HCT116 (cell line): Measurements from ENCODE around the gene CYBB. TPM values are rescaled to one million over a fixed set of nuclear protein-coding genes. Genes with fewer than 3 reads are reported as not detected.

ENCODE experiments used
- ATAC-seq: fragments of 200-7000 bp; cut with Tn5 transposase; 2 replicates; pipeline ENCODE4 v1.9.1; 2020; ENCODE audit warnings: mild to moderate bottlenecking, moderate library complexity
- BruUV-seq: library from RNA; stranded (reverse); fragments of 400-500 nt; replicated peaks from 2 replicates; lab custom pipeline; 2021; lab: Mats Ljungman, UMichigan
- CTCF ChIA-PET: fragments of 300-600 bp; sonication (Branson Sonifier 250); formaldehyde crosslinking; loops from one replicate; lab custom pipeline; 2021; ENCODE audit warnings: antibody characterized with exemption; lab: Charles Lee
- POLR2A ChIA-PET: fragments of 300-600, 350-600 bp; sonication (Branson Sonifier 250); formaldehyde crosslinking; loops from one replicate; lab custom pipeline; 2021; ENCODE audit warnings: antibody characterized with exemption; lab: Charles Lee
- RAD21 ChIA-PET, 2 experiments: fragments of 300-600 bp; sonication (Branson Sonifier 250); formaldehyde crosslinking; loops; one replicate each; lab custom pipeline; 2023; ENCODE audit warnings: low total read pairs in 2 of 2; ENCODE audit not compliant: uncharacterized antibody in 2 of 2, unreplicated experiment in 2 of 2, low non-redundant PET in 1 of 2; lab: Charles Lee
- DNase-seq: peaks from one replicate; pipeline ENCODE4 v3.0.0-alpha.2; 2010; ENCODE audit warnings: low read depth, low spot score
- H2AFZ ChIP-seq: fragments of 200-600 bp; shearing (Covaris generic), sonication (generic); 2 replicates; pipeline ENCODE4 v1.6.1; 2017; ENCODE audit warnings: low read depth, mixed run types, mixed read lengths, antibody characterized with exemption, low read length; ENCODE audit not compliant: poor library complexity, severe bottlenecking
- H3K27ac ChIP-seq: 2 replicates; pipeline ENCODE4 v1.5.1; 2012; ENCODE audit warnings: low read depth, low read length
- H3K27me3 ChIP-seq: fragments of 200-600 bp; sonication (generic); 2 replicates; pipeline ENCODE4 v1.6.1; 2016; ENCODE audit warnings: mixed run types, low read length, mixed read lengths; ENCODE audit not compliant: insufficient read depth
- H3K36me3 ChIP-seq, 2 experiments: fragments of 200-500 bp in 1 of 2; fragments of 200-600 bp in 1 of 2; sonication (Bioruptor generic) in 1 of 2; sonication (generic) in 1 of 2; 2 replicates each; pipeline versions ENCODE4 v1.5.1 to v1.6.1; 2014 to 2016; ENCODE audit warnings: low read length in 2 of 2, inconsistent platforms in 1 of 2, mixed read lengths in 1 of 2, mixed run types in 1 of 2; ENCODE audit not compliant: insufficient read depth in 2 of 2, control insufficient read depth in 1 of 2
- H3K4me1 ChIP-seq, 2 experiments: fragments of 200-600 bp in 1 of 2; sonication (generic) in 1 of 2; 2 replicates each; pipeline versions ENCODE4 v1.5.1 to v1.6.1; 2012 to 2017; ENCODE audit warnings: low read length in 2 of 2, inconsistent platforms in 1 of 2, mild to moderate bottlenecking in 1 of 2, mixed read lengths in 1 of 2, mixed run types in 1 of 2, moderate library complexity in 1 of 2; ENCODE audit not compliant: insufficient read depth in 2 of 2, control insufficient read depth in 1 of 2
- H3K4me2 ChIP-seq: fragments of 200-600 bp; sonication (generic); 2 replicates; pipeline ENCODE4 v1.6.1; 2017; ENCODE audit warnings: mixed run types, low read length, mixed read lengths
- H3K4me3 ChIP-seq, 2 experiments: fragments of 200-600 bp in 1 of 2; sonication (generic) in 1 of 2; replicated peaks in 1 of 2; 2 replicates each; pipeline ENCODE4 v1.5.1; 2011 to 2016; ENCODE audit warnings: low read length in 2 of 2, control low read depth in 1 of 2, low read depth in 1 of 2, mild to moderate bottlenecking in 1 of 2, mixed read lengths in 1 of 2, mixed run types in 1 of 2
- H3K79me2 ChIP-seq: fragments of 200-600 bp; sonication (generic); 2 replicates; pipeline ENCODE4 v1.6.1; 2017; ENCODE audit warnings: mild to moderate bottlenecking, mixed run types, low read length, moderate library complexity, mixed read lengths; ENCODE audit not compliant: insufficient read depth
- H3K9ac ChIP-seq: fragments of 200-600 bp; sonication (generic); 2 replicates; pipeline ENCODE4 v1.6.1; 2016; ENCODE audit warnings: low read length, mixed read lengths
- H3K9me2 ChIP-seq: fragments of 200-600 bp; sonication (generic), shearing (Covaris generic); 2 replicates; pipeline ENCODE4 v1.6.1; 2017; ENCODE audit warnings: mixed run types, mild to moderate bottlenecking, moderate library complexity; ENCODE audit not compliant: insufficient read depth
- H3K9me3 ChIP-seq, 2 experiments: fragments of 200-500 bp in 1 of 2; fragments of 200-600 bp in 1 of 2; sonication (Bioruptor generic) in 1 of 2; sonication (generic) in 1 of 2; 2 replicates each; pipeline ENCODE4 v1.6.1; 2014 to 2017; ENCODE audit warnings: low read length in 2 of 2, mixed read lengths in 2 of 2, inconsistent platforms in 1 of 2, low read depth in 1 of 2, mild to moderate bottlenecking in 1 of 2, mixed run types in 1 of 2, moderate library complexity in 1 of 2; ENCODE audit not compliant: control insufficient read depth in 1 of 2, insufficient read depth in 1 of 2
- H4K20me1 ChIP-seq: fragments of 200-600 bp; sonication (generic), shearing (Covaris generic); 2 replicates; pipeline ENCODE4 v1.6.1; 2017; ENCODE audit warnings: mixed run types, mild to moderate bottlenecking, moderate library complexity; ENCODE audit not compliant: insufficient read depth
- CBX3 ChIP-seq: IDR thresholded peaks from 2 replicates; pipeline ENCODE4 v1.6.1; 2012; ENCODE audit warnings: low read depth
- CEBPB ChIP-seq: IDR thresholded peaks from 2 replicates; pipeline ENCODE4 v1.6.1; 2012; ENCODE audit warnings: low read depth
- EZH2phosphoT487 ChIP-seq: fragments of 200-600 bp; IDR thresholded peaks from 2 replicates; pipeline ENCODE4 v1.6.1; 2018; ENCODE audit warnings: antibody characterized with exemption, borderline replicate concordance
- FOSL1 ChIP-seq: IDR thresholded peaks from 2 replicates; pipeline ENCODE4 v1.6.1; 2012; ENCODE audit warnings: low read depth
- JUND ChIP-seq: IDR thresholded peaks from 2 replicates; pipeline ENCODE4 v1.6.1; 2012
- MAX ChIP-seq: IDR thresholded peaks from 2 replicates; pipeline ENCODE4 v1.6.1; 2012
- POLR2AphosphoS5 ChIP-seq: IDR thresholded peaks from 2 replicates; pipeline ENCODE4 v1.6.1; 2011; ENCODE audit warnings: mild to moderate bottlenecking, low read depth, low read length, moderate library complexity
- RAD21 ChIP-seq: IDR thresholded peaks from 2 replicates; pipeline ENCODE4 v1.6.1; 2012; ENCODE audit warnings: low read depth, mild to moderate bottlenecking
- SP1 ChIP-seq: IDR thresholded peaks from 2 replicates; pipeline ENCODE4 v1.6.1; 2012; ENCODE audit warnings: low read depth
- SRF ChIP-seq: IDR thresholded peaks from 2 replicates; pipeline ENCODE4 v1.6.1; 2012; ENCODE audit warnings: low read depth
- YY1 ChIP-seq: IDR thresholded peaks from 2 replicates; pipeline ENCODE4 v1.6.1; 2011; ENCODE audit warnings: low read length, low read depth, moderate library complexity, mild to moderate bottlenecking; ENCODE audit not compliant: insufficient replicate concordance; ENCODE audit errors: extremely low read depth
- ZBTB33 ChIP-seq: IDR thresholded peaks from 2 replicates; pipeline ENCODE4 v1.6.1; 2011; ENCODE audit warnings: mild to moderate bottlenecking, low read length, moderate library complexity; ENCODE audit not compliant: insufficient replicate concordance; ENCODE audit errors: extremely low read depth
- ZNF274 ChIP-seq: fragments of 200-500 bp; sonication (Bioruptor generic); IDR thresholded peaks from 2 replicates; pipeline ENCODE4 v1.6.1; 2014; ENCODE audit warnings: mild to moderate bottlenecking, low read depth, low read length, inconsistent platforms
- intact Hi-C: fragments of 100-400 bp; cut with micrococcal nuclease; formaldehyde crosslinking; loops from 2 replicates; pipeline ENCODE4 v1.10.0; 2022
- total RNA-seq: library from RNA; stranded (reverse); gene quantifications from one replicate; pipeline ENCODE4 v1.2.1, GENCODE V29; 2021; ENCODE audit not compliant: unreplicated experiment
- TF ChIP-seq, protein P1 (sequence below), 3 experiments: fragments of 200-600 bp in 1 of 3; sonication (generic) in 1 of 3; IDR thresholded peaks in 2 of 3; conservative IDR thresholded peaks in 1 of 3; 2 replicates each; pipeline ENCODE4 v1.5.1; 2012 to 2017; ENCODE audit warnings: low read depth in 2 of 3, low read length in 2 of 3, antibody characterized with exemption in 1 of 3, borderline replicate concordance in 1 of 3, control low read depth in 1 of 3, mild to moderate bottlenecking in 1 of 3, mixed read lengths in 1 of 3, mixed run types in 1 of 3, moderate library complexity in 1 of 3; ENCODE audit not compliant: insufficient read depth in 1 of 3

Gene CYBB
- total RNA-seq, 1 experiment from 2014 or later = 0.59 TPM

DNA sequence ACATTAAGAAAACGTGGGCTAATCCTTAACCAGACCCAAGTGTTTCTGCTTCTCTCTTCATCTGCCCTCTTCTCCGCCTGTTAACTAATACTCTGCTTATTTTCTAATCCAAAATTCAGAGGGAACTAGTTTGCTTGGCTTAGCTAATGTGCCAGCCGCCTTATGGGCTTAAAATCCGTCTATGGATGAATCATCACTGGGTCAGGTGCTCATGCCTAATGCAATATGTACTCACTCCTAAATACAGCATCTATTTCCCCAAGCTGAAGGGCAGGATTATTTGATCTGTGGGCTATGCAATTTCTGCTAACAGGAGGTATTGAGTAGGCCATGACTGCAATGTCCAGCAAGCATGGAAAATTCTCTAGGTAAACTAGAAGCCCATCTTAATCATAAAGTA is 55.1 kb downstream of the CYBB start:
- ATAC-seq = no peak
- no TSS peak for BruUV-seq
- H3K4me1 ChIP-seq = no peaks in the 10 kb centered on the region
- no peaks in the 10 kb centered on the region for H4K20me1 ChIP-seq
- TF ChIP-seq RAD21 (no peak), ZBTB33 (no peak), SP1 (no peak), FOSL1 (no peak), YY1 (no peak)
- no peaks in the 10 kb centered on the region for H3K27me3 ChIP-seq
- H3K4me3 ChIP-seq = no peak overlapping the region
- H3K27ac ChIP-seq = no peak overlapping the region
- no peaks in the 10 kb centered on the region for H3K9me3 ChIP-seq
- POLR2A ChIA-PET = no interaction called here
- no peak overlapping the region for H3K4me2 ChIP-seq
- H3K79me2 ChIP-seq = no peaks in the 10 kb centered on the region
- no peak overlapping the region for H2AFZ ChIP-seq
- no peak for DNase-seq
- CTCF ChIA-PET = interaction anchor here (1.5 kb wide), 1 partner anchor 10 kb away, joined by 5 read pairs; no protein-coding TSS in a partner anchor
- H3K9ac ChIP-seq = no peak overlapping the region
- no peaks in the 10 kb centered on the region for H3K36me3 ChIP-seq
- no peaks in the 10 kb centered on the region for H3K9me2 ChIP-seq
- intact Hi-C loops = no loop called here
- RAD21 ChIA-PET = no interaction called here

DNA sequence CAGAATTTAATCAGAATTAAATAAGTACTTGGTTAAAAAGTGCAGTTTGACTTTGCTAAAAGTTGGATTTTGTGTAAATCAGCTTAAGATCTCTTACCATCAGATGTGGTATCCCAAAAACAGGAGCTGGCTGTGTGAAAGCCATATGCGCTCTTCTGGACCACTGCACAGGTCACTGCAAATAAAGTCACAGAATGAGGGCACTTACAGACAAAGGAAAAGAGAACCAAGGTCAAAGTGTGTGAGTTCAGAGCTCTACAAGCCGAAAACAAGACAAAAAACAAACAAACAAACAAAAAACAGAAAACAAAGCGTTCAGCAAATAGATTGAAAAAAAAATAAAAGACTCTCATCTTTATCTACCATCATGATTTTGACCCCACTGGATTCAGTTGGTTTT is 61.1 kb downstream of the CYBB start:
- no peaks in the 10 kb centered on the region for H3K79me2 ChIP-seq
- no peaks in the 10 kb centered on the region for H3K9me2 ChIP-seq
- no peaks in the 10 kb centered on the region for H3K36me3 ChIP-seq
- ATAC-seq (no peak), DNase-seq (no peak)
- intact Hi-C loops = no loop called here
- no peaks in the 10 kb centered on the region for H3K9me3 ChIP-seq
- H3K27me3 ChIP-seq = no peaks in the 10 kb centered on the region
- no peak overlapping the region for H3K27ac ChIP-seq
- no TSS peak for BruUV-seq
- no peaks in the 10 kb centered on the region for H3K4me1 ChIP-seq
- RAD21 ChIA-PET = no interaction called here
- H3K4me3 ChIP-seq = no peak overlapping the region
- POLR2A ChIA-PET = no interaction called here
- H3K9ac ChIP-seq = no peak overlapping the region
- H3K4me2 ChIP-seq = no peak overlapping the region
- H2AFZ ChIP-seq = no peak overlapping the region
- H4K20me1 ChIP-seq = no peaks in the 10 kb centered on the region
- CTCF ChIA-PET = no interaction called here
- TF ChIP-seq MAX (no peak), ZNF274 (no peak), SRF (no peak), CBX3 (no peak), EZH2phosphoT487 (no peak), JUND (no peak), CEBPB (no peak), POLR2AphosphoS5 (no peak)
- TF ChIP-seq, protein P1, sequence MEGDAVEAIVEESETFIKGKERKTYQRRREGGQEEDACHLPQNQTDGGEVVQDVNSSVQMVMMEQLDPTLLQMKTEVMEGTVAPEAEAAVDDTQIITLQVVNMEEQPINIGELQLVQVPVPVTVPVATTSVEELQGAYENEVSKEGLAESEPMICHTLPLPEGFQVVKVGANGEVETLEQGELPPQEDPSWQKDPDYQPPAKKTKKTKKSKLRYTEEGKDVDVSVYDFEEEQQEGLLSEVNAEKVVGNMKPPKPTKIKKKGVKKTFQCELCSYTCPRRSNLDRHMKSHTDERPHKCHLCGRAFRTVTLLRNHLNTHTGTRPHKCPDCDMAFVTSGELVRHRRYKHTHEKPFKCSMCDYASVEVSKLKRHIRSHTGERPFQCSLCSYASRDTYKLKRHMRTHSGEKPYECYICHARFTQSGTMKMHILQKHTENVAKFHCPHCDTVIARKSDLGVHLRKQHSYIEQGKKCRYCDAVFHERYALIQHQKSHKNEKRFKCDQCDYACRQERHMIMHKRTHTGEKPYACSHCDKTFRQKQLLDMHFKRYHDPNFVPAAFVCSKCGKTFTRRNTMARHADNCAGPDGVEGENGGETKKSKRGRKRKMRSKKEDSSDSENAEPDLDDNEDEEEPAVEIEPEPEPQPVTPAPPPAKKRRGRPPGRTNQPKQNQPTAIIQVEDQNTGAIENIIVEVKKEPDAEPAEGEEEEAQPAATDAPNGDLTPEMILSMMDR (IDR thresholded peaks at IDR 0.05 in 2 of 3, conservative IDR thresholded peaks at IDR 0.05 in 1 of 3; ENCODE audit: borderline replicate concordance in 1 of 3, insufficient read depth in 1 of 3, low read depth in 2 of 3, low read length in 2 of 3) = no peak
